HTR-8/SVneo (cell line): ENCODE measurements around the gene PSMD6.

Source experiments
- DNase-seq: peaks from one replicate; pipeline ENCODE4 v3.0.0; 2011; ENCODE audit warnings: low spot score, mixed read lengths; ENCODE audit not compliant: insufficient read length
- FAIRE-seq: peaks from 2 replicates; lab custom pipeline; 2011; peaks lifted over from hg19 to GRCh38; lab: Jason Lieb, UNC

PSMD6 gene

GRCh38 chr3:64046996-64047594 is 23.8 kb upstream of the PSMD6 start:
- no peak for DNase-seq
- FAIRE-seq: no peak

GRCh38 chr3:64046592-64046991 is 23.3 kb upstream of the PSMD6 start:
- FAIRE-seq (no peak), DNase-seq (no peak)

GRCh38 chr3:64042952-64043351 is 19.7 kb upstream of the PSMD6 start:
- FAIRE-seq: no peak
- no peak for DNase-seq

GRCh38 chr3:64039981-64040733 is 16.9 kb upstream of the PSMD6 start:
- no peak for FAIRE-seq
- no peak for DNase-seq

DNA sequence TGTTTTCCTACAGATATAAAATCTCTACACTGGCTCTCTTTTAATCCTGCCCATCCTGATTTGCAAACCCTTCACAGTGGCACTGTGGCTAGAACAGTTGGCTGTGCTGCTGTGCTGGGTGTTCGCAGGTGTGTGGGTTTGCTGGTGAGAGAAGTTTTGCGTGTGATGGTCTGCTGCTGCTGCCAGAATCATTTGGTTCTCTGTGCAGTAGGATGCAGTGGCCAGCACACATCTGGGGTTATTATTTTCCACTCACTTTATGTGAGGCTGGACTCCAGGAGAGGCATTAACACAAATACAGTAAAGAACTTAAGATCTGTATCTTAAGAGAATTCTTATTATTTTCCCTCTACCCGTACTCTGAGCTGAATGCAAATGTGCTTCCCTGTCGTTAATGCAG is 16.0 kb upstream of the PSMD6 start:
- DNase-seq: no peak
- FAIRE-seq: no peak

- no peak for DNase-seq
- FAIRE-seq: no peak
Measured at GRCh38 chr3:64038253-64038767, 15.0 kb upstream of the PSMD6 start.

- FAIRE-seq (no peak), DNase-seq (no peak)
Measured at GRCh38 chr3:64037084-64037483, 13.8 kb upstream of the PSMD6 start.

DNA sequence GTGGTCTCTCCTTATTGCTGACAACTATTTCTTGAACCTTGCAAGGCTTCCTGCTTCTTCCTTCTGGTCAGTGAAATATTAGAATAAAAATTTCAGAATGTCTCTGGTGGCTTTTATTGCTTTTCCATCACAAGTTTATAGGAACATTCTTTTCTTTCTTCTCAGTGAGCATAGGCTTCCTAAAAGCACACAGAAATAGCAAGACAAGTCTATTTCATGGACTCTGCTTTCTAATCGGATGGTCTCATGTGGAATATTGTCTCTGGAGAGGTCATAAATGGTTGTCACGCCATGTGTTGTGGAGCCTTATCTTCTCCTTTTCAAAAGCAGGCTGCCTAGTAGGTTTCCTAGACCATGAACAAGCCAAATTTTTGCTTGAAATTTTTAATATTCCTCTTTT is 9.8 kb upstream of the PSMD6 start:
- no peak for FAIRE-seq
- no peak for DNase-seq

DNA sequence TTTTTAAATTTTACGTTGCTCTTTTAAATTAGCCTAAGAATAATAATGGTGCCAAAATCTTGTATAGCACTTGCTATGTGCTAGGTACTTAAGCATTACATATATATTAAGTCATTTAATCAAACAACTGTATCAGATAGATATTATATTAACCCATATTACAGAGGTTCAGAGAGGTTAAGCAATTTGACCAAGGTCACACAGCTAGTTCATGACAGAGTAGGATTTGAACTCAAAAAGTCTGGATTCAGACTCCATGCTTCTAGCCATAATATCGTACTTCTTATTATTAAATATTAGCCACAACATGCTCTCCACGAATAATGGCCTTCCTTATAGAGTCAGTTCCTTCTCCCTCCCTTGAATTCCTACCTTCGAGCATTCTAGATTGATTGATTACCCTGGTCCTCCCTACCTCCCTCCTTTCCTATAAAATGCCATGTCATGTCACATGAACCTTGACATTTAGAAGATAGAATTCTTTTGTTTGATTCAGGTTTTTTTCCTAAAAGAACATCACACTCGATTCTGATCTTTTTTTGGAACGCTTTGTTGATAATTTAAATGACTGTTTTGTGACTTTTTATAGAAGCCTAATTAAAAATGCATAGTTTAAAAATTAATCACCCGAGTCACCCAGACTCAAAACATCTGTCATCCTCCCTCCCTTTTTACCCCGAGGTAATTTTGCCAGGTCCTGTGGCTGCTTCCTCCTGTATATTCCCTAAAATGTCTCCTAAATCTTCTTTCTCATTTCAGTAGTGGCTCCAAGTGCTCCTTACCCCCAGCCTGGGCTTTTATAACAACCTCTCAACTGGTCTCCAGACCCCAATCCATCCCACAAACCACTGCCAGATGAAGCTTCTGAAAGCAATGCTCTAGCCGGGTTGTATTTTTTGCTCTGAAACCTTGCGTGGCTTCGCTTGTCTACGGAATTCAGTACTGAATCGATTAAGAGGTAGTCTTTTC is 8.5 kb upstream of the PSMD6 start:
- FAIRE-seq: no peak
- no peak for DNase-seq

DNA sequence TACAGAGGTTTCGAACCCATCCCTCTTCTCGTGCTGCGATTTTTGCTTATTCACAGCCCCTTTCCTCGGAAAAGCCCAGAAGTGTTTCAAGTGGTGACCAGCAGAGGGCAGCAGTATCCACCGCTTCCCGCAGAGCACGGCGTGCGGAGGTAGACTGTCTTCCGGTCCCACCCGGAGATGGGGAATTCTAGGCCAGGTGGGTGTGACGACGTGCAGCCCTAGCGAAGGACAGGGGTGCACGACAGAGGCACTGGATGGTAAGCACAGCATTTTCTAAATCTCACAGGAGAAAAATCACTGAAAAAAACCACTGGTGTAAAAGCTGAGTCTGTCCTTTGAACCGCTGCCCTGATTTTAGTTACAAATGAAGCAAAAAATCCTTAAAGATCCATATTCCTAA is 7.4 kb upstream of the PSMD6 start:
- DNase-seq (peak; percentile 68), FAIRE-seq (peak; percentile 89)

DNA sequence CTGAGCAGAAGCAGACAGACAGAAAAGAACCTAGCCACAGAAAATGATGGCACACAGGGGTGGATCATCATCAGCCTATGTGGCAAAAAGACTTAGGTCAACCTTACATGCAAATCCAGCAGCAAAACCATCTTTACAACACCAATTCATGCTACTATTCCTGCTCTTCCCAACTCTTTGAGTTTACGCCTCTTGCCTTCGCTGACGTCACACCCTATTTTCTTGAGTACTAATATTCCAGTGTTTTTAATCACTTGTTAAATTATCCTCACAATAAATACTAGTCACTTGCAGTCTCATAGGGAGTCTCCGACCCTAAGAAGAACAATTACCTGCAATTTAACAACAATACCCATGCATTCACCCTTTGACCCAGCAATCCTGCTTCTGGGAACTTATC is 6.0 kb upstream of the PSMD6 start:
- DNase-seq (no peak), FAIRE-seq (no peak)

GRCh38 chr3:64028754-64029153 is 5.5 kb upstream of the PSMD6 start:
- FAIRE-seq (no peak), DNase-seq (no peak)

GRCh38 chr3:64027658-64028057 is 4.4 kb upstream of the PSMD6 start:
- FAIRE-seq (no peak), DNase-seq (no peak)

GRCh38 chr3:64026346-64026745 is 3.1 kb upstream of the PSMD6 start:
- DNase-seq: no peak

DNA sequence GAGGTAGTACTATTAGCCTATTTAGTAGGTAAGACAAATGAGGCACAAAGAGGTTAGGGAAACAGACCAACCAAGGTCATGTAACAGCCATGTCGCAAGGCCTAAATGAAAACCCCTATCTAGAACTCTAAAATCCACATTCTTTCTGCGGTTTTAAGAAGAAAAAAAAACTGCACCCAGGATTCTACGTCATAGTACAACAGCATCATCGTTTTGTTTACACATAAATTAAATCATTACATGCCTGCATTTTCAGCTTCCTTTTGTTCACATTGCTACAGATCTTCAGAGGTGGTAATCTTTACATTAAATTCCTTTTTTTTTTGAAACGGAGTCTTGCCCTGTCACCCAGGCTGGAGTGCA is 548 bp upstream of the PSMD6 start:
- FAIRE-seq (no peak), DNase-seq (no peak)

More at GRCh38 chr3:64026346-64026745, 3.1 kb upstream of the PSMD6 start:
- no peak for FAIRE-seq

DNA sequence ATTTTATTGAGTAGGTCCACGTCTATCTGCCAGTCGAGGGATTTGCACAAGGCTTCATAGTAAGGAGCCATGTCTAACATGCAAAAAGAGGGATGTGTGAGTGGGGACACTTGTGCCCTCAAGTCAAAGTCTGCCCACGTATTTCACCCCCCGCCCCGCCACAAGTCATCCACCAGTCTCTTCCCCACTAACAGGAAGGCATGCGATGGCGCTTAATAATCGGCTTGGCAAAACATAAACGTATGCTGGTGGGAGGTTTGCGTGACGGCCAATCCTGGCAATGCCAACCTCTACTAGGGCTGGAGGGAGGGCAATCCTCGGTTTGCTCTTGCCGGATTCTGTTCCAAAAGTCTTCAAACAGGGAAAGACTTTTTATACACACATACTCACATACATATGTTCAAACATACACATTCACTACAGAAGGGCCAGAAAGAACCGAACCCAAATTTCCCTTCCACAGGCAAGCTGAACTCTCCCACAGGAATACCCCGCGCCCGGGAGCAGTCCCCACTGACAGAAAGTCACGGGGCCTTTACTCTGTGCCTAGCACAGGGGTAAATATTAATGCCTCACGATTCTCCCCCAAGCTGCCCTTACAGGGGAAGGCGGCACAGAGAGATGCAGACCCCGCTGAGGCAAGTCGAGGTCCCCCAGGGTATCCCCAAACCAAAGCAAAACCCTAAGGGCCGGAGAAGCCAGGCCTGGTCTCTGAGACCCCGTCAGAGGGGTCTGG is 675 bp downstream of the PSMD6 start:
- FAIRE-seq (no peak), DNase-seq (no peak)

DNA sequence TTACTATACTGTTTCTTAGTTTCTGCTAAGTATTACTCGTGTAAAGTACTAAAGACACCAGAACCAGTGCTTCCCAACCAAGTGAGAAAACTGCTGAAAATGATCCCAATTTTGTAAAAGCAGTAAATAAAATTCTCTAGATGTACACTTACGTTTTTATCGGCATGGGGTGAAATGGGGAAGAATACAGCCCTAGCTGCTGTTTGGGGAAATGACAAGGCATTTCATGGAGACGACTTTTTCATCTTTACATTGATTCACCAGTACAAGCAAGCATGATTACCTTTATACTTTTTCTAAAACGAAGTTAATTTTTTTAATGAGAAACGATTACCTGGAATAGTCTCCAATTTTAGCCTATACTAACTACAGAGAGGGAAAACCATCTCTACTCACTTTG is 1.4 kb downstream of the PSMD6 start:
- FAIRE-seq (no peak), DNase-seq (no peak)

DNA sequence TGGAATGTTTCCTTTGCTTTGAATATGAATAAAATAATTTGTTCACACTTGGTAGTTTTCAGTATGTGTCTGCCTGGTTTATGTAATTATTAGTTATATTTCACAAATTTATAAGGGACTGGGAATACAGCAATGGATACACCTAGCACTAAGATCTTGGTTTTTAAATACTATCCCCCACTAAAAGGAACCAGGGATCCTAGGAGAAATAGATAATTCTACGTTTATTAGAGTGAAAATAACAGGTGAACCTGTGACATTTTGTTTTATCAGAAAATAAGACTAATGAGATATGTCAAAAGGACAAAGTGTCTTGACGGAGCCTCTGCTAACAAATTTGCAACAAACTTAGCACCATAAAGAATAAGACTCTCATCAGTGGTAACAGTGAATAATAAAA is 3.4 kb downstream of the PSMD6 start:
- FAIRE-seq: no peak
- no peak for DNase-seq

DNA sequence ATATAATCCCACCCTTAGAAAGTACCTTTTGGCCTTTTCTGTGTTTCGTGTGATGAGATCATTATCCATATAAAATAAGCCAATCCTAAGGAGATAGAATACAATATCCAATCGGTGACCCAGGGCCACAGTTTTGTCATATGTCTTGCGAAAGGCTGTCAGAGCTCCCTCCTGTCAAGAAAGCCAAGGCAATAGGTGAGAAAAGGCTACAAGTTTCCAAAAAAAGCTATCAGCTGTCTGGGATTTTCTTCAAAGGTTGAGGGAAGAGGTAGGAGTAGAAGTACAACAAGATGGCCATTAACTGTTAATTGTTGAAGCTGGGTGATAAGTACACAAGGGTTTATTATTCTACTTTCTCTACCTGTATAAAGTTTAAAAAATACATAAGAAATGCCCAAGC is 4.0 kb downstream of the PSMD6 start:
- FAIRE-seq (no peak), DNase-seq (no peak)

- DNase-seq: no peak
- FAIRE-seq: no peak
Measured at GRCh38 chr3:64016941-64017620, 6.2 kb downstream of the PSMD6 start.
